G401 (cell line): ENCODE results near the gene NCOA1. TPM values are rescaled to one million over a fixed set of nuclear protein-coding genes. Genes with fewer than 3 reads are reported as not detected.
"Not testable (repeated sequence)": the region's sequence is repeated elsewhere in the genome, so short reads cannot be mapped to it uniquely, and the experiment has no call there.

Source experiments
- DNase-seq: peaks from one replicate; pipeline ENCODE4 v3.0.0-alpha.2; 2015; ENCODE audit warnings: low spot score
- in situ Hi-C: cut with HindIII; loops from 2 replicates; pipeline ENCODE4 v1.10.0; 2016; ENCODE audit warnings: low sequenced_read_pairs, mixed read lengths
- total RNA-seq: library from RNA; depleted of rRNA; stranded (reverse); fragments of >200 nt; shearing (Covaris generic); gene quantifications from 2 replicates; pipeline ENCODE4 v1.2.3, GENCODE V29; 2014

Gene NCOA1
- total RNA-seq, 1 experiment from 2014 or later: 8.9 TPM

DNA sequence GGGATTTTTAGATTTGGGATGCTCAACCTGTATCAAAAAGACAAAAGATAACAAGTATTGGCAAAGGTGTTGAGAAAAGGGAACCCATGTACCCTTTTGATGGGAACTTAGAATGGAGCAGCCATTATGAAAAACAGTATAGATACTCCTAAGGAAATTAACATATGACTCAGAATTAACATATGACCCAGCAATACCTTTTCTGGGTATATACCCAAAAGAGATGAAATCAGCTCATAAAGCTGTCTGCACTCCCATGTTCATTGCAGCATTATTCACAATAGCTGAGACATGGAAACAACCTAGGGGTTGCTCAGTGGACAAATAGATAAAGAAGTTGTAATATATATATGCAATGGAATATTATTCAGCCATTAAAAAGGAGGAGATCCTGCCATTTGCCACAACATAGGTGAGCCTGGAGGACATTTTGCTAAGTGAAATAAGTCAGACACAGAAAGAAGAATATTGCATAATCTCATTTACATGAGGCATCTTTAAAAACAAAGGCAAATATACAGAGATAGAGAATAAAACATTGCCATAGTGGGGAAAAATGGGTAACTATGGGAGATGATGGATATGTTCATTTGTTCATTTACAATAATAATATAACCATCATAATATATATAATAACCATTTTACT lies 160.1 kb downstream of the NCOA1 start:
- in situ Hi-C loops: no loop called here
- no peak for DNase-seq

DNA sequence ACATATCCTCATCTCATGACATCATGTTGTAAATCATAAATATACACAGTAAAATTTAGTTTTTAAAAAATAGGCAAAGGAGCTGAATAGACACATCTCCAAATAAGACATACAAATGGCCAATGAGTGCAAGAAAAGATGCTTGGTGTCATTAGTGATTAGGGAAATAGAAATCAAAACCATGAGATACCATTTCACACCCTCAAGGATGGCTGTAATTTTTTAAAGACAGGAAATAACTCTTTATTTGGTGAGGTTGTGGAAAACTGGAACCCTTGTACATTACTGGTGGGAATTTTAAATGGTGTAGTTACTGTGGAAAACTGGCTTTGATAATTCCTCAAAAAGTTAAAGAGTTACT lies 160.6 kb downstream of the NCOA1 start:
- in situ Hi-C loops: no loop called here
- no peak for DNase-seq

DNA sequence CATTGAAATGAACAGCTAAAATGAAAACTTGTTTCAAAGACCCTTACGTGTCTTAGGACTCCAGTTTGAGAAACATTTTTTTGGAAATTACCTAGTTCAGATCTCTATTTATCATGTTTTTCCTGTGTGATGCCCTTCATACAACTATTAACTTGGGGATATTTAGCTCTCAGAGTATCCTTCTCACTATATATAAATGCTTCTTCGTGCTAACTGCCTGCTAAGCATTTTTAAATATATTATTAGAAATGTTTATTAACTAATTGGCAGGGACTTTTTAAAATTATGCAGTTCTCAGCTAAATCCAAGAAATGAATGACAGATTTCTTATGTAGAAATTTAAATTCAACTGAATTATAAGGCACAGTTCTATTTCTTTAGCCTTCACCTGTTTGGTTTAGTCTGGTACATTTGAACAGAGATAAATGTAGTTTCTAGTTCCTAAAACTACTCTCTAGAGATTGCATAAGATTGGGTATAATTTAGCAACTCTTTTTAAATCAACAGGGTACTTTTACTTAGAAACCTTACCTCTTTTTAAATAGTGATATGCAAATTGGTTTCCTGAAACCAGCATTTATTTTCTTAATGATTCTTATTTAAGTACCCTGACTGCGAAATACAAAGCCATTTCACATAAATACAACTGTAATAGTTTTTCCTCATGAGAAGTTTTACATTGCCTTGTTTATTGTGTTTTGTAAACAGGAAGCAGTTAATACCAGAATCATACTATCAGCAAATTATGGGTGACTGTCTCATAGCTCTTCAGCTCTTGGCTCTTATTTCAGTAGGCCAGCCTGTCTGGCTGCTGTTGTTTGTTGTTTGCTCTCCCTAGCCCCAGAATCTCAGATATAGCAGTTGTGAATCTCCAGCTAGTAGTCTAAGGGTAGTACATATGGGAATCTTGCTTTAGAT lies 161.5 kb downstream of the NCOA1 start:
- in situ Hi-C loops: no loop called here
- DNase-seq: no peak

DNA sequence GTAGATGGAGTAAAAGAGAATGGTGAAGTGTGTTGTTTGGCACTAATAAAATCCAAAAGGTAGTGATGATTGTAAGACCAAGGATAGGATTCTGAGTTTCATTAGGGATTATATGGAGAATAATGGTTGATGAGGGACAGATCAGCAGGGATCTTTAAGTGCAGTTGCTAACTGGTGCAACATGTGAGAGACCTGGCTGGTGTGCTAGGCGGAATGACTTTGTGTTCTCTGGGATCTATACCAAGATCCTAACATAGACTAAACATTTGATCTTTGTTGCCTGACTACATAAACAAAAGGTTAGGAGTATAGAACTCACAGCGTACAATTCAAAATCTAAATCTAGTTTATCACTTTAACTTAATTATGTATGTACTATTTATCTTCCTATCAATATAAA lies 166.8 kb downstream of the NCOA1 start:
- DNase-seq: no peak
- in situ Hi-C loops: no loop called here

DNA sequence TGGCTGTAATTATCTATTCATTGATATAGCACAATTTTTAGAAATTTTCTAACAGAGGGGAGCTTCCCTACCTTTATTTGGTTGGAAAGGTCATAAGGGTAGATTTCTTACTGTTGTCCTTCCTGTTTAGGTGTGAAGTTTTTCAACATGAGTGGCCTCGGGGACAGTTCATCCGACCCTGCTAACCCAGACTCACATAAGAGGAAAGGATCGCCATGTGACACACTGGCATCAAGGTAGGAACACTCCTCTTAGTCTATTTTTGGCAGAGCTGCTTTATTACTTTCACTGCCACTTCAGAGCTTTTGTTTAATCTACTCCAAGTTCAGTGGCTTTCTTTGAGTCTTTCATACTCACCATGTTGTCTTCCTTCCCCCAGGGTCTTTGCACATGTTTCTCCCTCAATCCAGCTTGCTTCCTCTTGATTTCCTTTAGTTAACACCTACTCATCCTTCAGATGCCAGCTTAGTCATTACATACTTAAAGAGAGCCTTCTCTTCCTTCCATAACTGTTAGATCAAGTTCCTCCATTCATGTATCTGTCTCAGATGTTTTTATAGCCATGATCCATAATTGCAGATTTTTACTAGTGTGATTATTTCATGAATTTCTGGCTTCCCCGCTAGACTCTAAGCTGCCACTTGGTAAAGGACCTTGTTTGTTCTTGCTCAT lies 167.6 kb downstream of the NCOA1 start:
- no peak for DNase-seq
- in situ Hi-C loops: no loop called here

DNA sequence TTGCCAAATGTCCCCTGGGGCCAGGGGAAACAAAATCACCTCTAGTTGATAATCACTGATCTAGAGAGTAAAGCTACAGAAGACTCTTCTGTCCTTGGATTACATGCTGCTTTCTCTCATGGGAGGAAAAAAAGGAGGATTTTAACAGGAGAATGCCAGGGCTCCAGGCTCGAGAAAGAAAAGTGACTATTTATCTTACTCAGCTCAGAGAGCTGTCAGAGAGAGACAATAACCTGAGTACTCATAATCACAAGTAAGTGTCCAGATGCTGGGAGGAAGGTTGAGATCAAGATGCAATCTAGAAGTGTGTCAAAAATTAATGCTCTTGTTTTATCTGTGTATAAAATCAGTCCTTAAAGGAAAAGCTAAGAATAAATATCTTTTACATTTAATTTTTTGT lies 168.8 kb downstream of the NCOA1 start:
- in situ Hi-C loops: no loop called here
- DNase-seq: no peak

DNA sequence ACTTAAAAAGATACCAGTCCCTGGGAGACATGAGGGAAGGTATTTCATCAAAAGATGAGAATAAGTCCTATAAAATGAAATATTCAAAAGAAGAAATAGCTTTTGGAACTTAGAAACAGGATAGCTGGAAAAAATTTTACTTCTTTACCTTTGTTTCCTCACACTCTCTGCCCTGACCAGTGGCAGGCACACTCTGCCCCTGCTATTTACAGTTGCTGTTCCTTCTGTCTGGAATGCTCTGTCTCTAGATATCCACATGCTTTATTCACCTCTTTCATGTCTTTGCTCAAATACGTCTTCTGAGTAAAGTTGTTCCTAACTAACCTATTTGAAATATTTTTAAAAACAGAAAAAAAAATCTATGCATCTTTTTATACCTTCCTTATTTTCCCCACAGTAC lies 176.5 kb downstream of the NCOA1 start:
- in situ Hi-C loops: no loop called here
- DNase-seq: no peak

DNA sequence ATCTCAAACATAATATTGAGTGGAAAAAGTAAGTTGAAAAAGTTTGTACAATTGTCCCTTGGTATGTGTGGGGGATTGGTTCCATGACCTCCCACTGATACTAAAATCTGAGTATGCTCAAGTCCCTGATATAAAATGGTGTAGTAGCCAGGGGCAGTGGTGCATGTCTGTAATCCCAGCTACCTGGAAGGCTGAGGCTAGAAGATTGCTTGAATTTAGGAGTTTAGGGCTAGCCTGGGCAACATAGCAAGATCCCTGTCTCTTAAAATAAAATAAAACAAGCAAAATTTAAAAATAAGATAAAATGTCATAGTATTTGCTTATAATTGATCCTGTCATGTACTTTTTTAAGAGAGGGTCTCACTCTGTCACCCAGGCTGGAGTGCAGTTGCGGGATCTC lies 180.2 kb downstream of the NCOA1 start:
- in situ Hi-C loops: no loop called here
- DNase-seq: no peak

DNA sequence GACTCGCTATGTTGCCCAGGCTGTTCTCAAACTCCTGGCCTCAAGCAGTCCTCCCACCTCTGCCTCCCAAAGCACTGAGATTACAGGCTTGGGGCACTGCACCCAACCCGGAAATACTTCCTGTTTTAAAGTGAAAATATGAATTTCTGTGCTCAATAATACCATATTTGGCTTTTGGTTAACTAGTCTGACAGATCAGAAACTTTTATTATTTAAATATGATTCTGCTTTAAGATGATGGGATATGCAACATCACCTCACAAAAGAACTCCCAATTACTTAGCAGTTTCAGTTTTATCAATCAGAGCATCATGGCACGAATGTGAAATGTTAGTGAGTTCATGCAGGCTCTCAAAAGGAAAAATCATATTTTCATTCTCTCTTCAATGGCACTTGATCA lies 181.5 kb downstream of the NCOA1 start:
- in situ Hi-C loops: no loop called here
- no peak for DNase-seq

DNA sequence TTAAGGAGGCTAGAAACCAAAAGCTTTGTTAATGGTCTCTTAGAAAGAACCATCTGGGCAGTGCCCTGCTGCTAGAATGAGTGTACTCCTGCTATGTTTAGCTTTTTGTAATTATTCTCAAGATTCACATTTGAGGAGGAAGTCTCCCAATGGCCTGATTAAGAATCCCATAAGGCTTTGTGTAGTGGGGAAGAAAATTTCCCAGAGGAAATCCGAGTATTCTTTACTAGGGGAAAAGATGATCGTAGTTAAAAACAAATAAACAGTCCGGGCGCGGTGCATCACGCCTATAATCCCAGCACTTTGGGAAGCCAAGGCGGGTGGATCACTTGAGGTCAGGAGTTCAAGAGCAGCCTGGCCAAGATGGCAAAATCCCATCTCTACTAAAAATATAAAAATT lies 184.3 kb downstream of the NCOA1 start:
- in situ Hi-C loops: no loop called here
- no peak for DNase-seq

DNA sequence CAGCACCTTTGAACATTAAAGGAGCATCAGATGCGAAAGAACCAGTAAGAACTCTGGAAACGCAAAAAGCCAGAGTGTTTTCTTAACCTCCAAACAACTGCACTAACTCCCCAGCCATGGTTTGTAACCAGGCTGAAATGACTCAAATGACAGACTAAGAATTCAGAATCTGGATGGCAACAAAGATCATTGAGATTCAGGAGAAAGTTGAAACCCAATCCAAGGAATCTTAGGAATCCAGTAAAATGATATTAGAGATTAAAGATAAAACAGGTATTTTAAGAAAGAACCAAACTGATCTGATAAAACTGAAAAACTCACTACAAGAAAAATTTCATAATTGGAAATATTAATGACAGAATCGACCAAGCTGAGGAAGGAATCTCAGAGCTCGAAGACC lies 185.4 kb downstream of the NCOA1 start:
- DNase-seq: no peak
- in situ Hi-C loops: no loop called here

DNA sequence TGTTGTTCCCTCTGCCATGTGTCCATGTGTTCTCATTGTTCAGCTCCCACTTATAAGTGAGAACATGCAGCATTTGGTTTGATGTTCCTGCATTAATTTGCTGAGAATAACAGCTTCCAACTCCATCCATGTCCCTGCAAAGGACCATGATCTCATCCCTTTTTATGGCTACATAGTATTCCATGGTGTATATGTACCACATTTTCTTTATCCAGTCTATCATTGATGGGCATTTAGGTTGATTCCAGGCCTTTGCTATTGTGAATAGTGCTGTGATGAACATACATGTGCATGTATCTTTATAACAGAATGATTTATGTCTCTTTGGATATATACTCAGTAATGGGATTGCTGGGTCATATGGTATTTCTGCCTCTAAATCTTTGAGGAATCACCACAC lies 187.0 kb downstream of the NCOA1 start:
- DNase-seq, in situ Hi-C loops: not testable (repeated sequence)

DNA sequence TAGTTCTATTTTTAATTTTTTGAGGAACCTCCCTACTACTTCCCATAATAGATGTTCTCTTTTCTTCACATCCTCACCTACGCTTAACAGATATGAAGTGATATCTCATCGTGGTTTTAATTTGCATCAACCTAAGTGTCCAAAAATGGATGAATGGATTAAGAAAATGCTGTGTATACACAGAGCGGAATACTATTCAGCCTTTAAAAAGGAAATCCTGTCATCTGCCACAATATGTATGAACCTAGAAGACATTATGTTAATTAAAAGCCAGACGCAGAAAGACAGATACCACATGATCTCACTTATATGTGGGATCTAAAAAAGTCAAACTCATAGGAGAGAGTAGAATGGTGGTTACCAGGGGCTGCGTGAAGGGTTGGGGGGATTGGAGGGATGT lies 189.1 kb downstream of the NCOA1 start:
- no peak for DNase-seq
- in situ Hi-C loops: no loop called here

DNA sequence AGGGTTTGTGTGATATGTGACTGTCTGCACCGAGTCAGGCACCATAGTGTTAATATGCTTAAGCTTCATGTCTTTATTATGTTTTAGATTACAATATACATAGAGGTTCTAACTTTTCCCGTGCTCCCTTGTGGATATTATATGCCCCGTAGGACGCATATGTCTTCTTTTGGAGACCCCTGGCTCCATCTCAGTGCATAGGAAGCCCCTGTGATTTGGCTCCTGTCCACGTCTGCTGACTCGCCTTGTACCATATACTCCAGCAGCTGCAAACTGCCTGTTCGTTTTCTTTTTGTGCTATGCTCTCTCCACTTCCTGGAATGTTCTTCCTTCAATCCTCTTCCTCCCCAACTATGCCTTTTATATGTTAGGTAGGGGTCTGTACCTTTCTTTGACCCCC lies 191.2 kb downstream of the NCOA1 start:
- in situ Hi-C loops: no loop called here
- no peak for DNase-seq

DNA sequence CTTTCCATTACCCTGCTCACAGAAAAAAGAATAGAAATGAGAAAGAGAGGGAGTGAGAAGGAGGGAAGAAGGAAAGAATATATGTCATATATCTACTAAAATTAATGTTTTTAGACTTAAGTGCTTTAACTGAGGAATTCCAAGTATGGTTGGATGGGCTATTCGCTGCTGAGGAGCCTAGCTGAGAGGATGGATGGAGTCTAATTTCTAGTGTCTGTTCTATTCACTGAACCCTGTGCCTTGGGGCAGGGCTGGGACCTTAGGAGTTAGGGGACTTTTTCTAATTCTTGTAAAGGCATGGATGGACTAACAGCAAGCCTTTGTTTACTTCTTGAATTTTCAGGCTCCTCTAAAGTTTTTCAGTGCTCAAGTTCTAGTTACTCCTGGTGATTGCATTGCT lies 192.4 kb downstream of the NCOA1 start:
- in situ Hi-C loops: no loop called here
- DNase-seq: no peak

DNA sequence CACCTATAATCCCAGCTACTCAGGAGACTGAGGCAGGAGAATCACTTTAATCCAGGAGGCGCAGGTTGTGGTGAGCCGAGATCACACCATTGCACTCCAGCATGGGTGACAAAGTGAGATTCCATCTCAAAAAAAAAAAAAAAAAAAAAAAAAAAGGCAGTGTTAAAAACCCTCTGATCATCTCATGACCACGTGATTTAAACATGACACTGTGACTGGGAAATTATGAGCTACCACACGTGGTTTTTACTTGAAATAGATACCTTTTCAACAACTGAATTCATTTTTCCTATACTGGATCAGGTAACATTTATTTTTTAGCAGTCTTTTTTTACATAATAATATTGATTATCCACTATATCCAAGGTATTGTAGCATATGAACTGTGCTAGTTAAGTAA lies 199.5 kb downstream of the NCOA1 start:
- DNase-seq: no peak
- in situ Hi-C loops: no loop called here

DNA sequence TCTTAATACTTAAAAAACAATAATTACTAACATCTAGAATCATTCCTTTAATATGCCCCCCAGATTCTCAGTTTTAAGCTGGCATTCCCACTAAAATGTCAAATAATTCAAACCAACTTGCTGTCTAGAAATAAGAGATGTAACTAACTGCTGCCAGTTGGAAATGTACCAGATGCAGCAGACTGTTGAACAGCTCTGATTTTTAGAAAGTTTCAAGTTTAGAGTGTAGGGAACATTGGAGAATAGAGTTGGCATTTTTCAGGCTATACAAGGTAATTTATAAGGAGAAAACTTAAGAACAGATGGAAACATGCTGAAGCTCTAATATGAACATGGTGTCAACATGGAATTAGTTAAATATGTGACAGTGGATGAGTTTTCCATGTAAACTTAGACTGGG lies 200.8 kb downstream of the NCOA1 start:
- in situ Hi-C loops: no loop called here
- DNase-seq: peak; percentile 25

DNA sequence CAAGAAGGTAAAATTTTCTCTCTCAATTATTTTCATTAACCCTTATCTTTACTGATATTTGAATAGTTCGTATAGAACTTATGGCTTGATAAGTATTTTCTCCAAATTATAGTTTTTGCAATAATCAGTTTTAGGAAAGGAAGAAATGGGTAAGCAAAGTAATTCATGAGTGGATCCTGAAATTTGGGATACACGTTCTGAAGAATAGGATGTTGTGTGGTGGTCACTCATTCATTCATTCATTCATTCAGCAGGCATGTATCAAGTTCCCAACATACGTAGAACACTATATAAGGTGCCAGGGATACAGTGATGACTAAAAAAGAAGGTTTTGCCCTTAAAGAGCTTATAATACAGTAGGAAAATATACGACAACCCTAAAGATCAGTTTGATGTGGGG lies 206.7 kb downstream of the NCOA1 start:
- no peak for DNase-seq
- in situ Hi-C loops: no loop called here

DNA sequence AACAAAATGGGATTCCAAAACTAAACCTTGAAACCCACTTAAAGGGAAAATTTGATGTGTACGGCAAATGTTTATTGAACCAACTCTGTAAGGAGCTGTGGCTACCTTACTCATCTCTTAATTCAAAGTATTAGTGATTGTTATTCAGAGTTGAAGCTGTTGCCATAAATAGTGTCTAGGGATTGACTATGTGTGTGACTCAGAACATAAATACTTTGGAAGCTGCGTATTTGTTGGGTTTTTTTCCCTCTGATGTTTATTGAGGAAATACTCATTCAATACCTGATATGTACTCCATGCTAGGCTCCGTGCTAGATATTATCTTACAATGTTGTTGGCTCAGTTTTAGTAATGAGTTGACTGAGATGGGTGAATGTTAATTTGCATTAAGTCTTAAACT lies 211.7 kb downstream of the NCOA1 start:
- in situ Hi-C loops: no loop called here
- DNase-seq: no peak

DNA sequence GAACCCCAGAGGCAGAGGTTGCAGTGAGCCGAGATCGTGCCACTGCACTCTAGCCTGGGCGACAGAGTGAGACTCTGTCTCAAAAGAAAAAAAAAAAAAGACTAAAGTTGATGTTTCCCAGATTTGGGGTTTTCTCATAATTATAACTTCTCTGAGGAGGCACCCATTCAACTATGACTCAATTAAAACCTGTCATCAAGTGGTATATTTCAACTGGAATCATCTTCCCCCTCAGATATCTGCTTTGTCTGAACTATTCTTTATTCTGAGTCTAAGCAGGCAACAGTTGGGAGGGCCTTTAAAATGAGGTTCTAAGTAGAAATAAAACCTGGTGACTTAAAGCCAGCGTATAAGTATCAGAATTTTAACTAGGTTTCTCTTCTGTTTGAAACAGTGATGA lies 213.6 kb downstream of the NCOA1 start:
- in situ Hi-C loops: no loop called here

More for the DNA sequence above, 213.6 kb downstream of the NCOA1 start:
- no peak for DNase-seq
